GM12865 (cell line): ENCODE measurements around the gene KRT12.

ENCODE experiments used
- DNase-seq: peaks from one replicate; pipeline ENCODE4 v3.0.0; 2010; ENCODE audit warnings: low read depth
- H3K4me3 ChIP-seq: 2 replicates; pipeline ENCODE4 v1.5.1; 2011; ENCODE audit warnings: mild to moderate bottlenecking, low read depth, low read length, control low read depth
- CTCF ChIP-seq: IDR thresholded peaks from 2 replicates; pipeline ENCODE4 v1.5.1; 2011; ENCODE audit warnings: low read length, control low read depth, low read depth, inconsistent platforms; ENCODE audit not compliant: insufficient read depth; ENCODE audit errors: missing control alignments

The KRT12 gene

GRCh38 chr17:40866838-40867237 is at the start of gene KRT12:
KRT12 (minus strand) TSS chr17:40867223; CDS start chr17:40867186, 37 bp downstream.
- no peak for DNase-seq
- no peak within 1 kb of the TSS for H3K4me3 ChIP-seq
- no peak for TF ChIP-seq CTCF

GRCh38 chr17:40916366-40916765 is 49.3 kb upstream of the KRT12 start:
- DNase-seq = no peak
- TF ChIP-seq CTCF = no peak
- H3K4me3 ChIP-seq = no peak overlapping the region

DNA sequence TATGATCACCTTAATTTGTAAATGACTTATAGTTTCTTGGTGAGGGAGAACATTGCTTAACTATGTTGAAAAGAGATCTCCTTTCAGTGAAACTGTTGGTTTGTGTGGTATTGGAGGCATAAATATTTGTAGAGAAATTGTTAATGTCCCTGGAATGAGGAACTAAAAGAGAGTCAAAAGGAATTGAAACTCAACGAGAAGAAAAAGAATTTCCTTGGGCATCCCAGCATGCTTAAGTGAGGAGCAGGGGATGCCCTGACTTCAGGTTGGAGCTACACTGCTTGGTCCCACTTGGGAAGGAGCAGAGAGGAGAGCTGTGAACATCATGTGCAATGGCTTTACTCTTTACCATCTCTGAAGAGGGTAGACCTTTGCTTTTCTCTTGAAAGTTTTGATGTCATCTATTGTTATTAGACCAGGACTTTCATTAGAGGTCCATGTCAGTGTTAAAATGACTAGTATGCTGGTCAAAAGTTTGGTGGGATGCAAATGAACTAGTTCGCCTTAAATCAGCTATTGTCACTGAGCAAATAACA is 48.8 kb upstream of the KRT12 start:
- H3K4me3 ChIP-seq = no peak overlapping the region
- DNase-seq = peak; percentile 58
- TF ChIP-seq CTCF = no peak

DNA sequence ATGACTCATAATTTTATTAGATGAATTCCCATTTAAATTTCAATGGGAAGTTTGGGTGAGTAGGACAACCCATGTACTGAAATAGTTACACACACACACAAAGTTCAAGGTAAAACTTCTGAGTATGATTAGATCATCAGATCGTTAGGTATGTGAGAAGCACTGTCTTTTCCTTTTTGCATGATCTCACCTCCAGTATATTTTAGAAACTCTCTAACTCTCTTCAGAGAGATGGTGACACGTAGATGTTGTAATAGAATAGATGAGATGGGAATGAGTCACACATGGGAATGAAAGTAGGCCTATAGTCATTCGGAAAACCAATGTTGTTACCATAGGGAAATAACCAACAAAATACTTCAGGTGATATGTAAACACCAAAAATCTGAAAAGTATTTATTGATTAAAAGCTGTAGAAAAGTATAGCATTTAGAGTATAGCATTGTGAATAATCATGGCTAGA is 48.2 kb upstream of the KRT12 start:
- TF ChIP-seq CTCF = no peak
- DNase-seq = peak; percentile 61
- no peak overlapping the region for H3K4me3 ChIP-seq

DNA sequence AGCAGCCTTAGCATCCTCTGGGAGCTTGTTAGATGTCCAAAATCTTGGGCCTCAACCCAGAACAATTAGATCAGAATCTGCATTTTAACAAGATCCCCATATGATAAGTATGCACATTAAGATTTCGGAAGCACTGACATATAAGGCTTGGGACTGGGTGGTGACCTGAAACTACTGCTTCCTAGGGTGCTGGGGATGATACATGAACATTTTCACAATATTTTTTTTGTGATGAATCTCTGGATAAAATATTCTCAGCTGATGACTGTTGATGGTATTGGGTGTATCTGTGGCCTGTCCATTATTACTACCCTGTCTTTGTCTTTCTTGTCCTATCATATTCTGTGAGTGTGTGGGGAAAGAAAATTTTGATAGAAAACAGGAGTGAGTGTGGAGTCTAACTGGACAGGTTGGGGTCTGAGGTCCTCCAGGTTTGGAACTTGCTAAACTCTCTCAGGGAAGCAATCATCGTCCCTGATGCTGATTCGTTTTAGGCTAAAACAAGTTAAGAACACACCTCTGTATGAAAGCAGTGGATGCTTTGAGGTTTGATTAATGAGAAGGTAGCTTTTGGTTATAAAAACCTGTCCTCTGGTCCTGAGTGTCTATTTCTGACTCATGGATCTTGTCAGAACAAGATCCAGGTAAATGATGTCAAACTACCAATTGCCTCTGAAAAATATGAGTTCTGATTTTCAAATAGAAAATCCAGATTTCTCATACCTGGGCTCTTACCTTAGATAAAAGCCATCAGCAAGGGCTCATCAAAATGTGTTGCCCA is 47.2 kb upstream of the KRT12 start:
- DNase-seq = no peak
- no peak for TF ChIP-seq CTCF
- H3K4me3 ChIP-seq = no peak overlapping the region

- no peak overlapping the region for H3K4me3 ChIP-seq
- no peak for DNase-seq
- no peak for TF ChIP-seq CTCF
Measured at GRCh38 chr17:40912486-40913210, 45.6 kb upstream of the KRT12 start.
